T-helper 1 cell treated with Interleukin-12 subunit alpha and Interleukin-12 subunit beta and Interleukin-4 antibody, amounts not matched to agents 30 μg/mL and 1 μg/mL, for 36 hours (primary cell): Measurements from ENCODE around the gene HS3ST1.

Experiments used
- H3K27ac Mint-ChIP-seq: one replicate; pipeline ENCODE4 v1.8.0; 2021; ENCODE audit warnings: mild to moderate bottlenecking, mixed read lengths
- H3K27me3 Mint-ChIP-seq: one replicate; pipeline ENCODE4 v1.8.0; 2021; ENCODE audit warnings: low read depth, mixed read lengths
- H3K36me3 Mint-ChIP-seq: one replicate; pipeline ENCODE4 v1.8.0; 2021; ENCODE audit warnings: low read depth, mixed read lengths
- H3K4me1 Mint-ChIP-seq: one replicate; pipeline ENCODE4 v1.8.0; 2021; ENCODE audit warnings: low read depth, mixed read lengths
- H3K4me3 Mint-ChIP-seq: one replicate; pipeline ENCODE4 v1.8.0; 2021; ENCODE audit warnings: mild to moderate bottlenecking, moderate library complexity, mixed read lengths
- H3K9me3 Mint-ChIP-seq: one replicate; pipeline ENCODE4 v1.8.0; 2021; ENCODE audit warnings: mixed read lengths

The HS3ST1 gene

DNA sequence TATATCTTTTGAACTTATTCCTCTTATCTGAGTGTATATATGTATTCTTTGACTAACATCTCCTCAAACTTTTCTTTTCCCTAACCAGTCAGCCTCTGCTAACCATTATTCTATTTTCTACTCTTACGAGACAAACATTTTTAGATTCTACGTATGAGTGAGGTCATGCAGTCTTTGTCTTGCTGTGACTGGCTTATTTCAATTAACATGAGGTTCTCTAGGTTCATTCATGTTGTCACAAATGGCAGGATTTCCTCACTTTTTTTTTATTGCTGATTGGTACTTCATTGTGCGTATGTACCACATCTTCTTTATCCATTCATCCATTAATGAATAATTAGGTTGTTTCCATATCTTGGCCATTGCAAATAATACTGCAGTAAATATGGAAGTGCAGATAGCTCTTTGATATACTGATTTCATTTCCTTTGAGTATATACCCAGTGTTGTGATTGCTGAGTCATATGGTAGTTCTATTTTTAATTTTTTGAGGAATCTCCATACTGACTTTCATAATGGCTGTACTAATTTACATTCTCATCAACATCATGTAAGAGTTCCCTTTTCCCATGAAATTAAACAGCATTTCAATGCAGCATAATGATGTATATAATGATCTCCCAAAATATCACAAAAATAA lies 80.1 kb downstream of the HS3ST1 start:
- no peaks in the 10 kb centered on the region for H3K27me3 Mint-ChIP-seq
- H3K9me3 Mint-ChIP-seq = no peaks in the 10 kb centered on the region
- H3K4me3 Mint-ChIP-seq = no peak overlapping the region
- no peaks in the 10 kb centered on the region for H3K4me1 Mint-ChIP-seq
- no peak overlapping the region for H3K27ac Mint-ChIP-seq
- H3K36me3 Mint-ChIP-seq = no peaks in the 10 kb centered on the region

DNA sequence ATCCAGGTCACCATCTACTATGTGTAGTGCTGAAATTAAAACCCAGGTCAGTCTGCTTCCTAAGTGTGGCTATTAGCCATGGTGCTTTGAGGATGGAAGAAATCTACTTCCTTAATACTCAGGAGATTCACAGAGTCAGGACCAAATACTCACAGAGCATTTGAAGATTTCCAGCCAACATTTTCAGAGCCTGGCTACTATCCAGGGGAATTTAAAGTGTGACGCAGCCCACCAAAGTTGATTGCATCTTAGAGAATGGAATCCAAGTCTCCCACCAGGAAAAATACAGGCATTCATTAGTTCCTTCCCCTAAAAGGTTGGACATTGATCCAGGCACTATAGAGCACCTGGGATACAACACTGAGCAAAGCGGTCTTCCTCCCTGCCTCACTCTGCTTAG lies 83.8 kb downstream of the HS3ST1 start:
- no peaks in the 10 kb centered on the region for H3K36me3 Mint-ChIP-seq
- H3K4me1 Mint-ChIP-seq = no peaks in the 10 kb centered on the region
- H3K27ac Mint-ChIP-seq = no peak overlapping the region
- no peaks in the 10 kb centered on the region for H3K9me3 Mint-ChIP-seq
- no peaks in the 10 kb centered on the region for H3K27me3 Mint-ChIP-seq
- no peak overlapping the region for H3K4me3 Mint-ChIP-seq

DNA sequence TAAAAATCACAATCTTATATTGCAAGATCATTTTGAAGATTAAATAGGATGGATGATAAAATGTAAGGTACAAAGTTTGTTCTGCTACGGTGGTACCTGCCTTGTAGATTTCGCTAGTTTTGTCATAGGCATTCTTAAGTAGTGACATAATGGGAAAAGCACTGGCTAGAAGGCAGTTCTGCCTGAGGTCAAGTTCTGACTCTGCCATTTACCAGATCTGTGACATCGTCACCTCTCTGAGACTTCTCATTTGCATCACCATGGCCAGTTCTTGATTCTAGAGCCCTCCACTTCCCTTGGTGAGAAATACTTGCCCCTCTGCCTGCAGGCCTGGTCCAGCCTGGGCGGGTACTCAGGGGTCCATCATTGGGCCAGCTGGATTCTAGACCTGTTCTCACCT lies 85.2 kb downstream of the HS3ST1 start:
- H3K4me1 Mint-ChIP-seq = no peaks in the 10 kb centered on the region
- no peak overlapping the region for H3K27ac Mint-ChIP-seq
- no peaks in the 10 kb centered on the region for H3K27me3 Mint-ChIP-seq
- H3K36me3 Mint-ChIP-seq = no peaks in the 10 kb centered on the region
- no peak overlapping the region for H3K4me3 Mint-ChIP-seq
- H3K9me3 Mint-ChIP-seq = no peaks in the 10 kb centered on the region
